ENCODE data around the gene LAMA2. TPM values are rescaled to one million over a fixed set of nuclear protein-coding genes. Genes with fewer than 3 reads are reported as not detected.

Gene LAMA2
- total and polyA plus RNA-seq, 2 experiments from 2014 or later = 13.4 to 78.1 TPM

DNA sequence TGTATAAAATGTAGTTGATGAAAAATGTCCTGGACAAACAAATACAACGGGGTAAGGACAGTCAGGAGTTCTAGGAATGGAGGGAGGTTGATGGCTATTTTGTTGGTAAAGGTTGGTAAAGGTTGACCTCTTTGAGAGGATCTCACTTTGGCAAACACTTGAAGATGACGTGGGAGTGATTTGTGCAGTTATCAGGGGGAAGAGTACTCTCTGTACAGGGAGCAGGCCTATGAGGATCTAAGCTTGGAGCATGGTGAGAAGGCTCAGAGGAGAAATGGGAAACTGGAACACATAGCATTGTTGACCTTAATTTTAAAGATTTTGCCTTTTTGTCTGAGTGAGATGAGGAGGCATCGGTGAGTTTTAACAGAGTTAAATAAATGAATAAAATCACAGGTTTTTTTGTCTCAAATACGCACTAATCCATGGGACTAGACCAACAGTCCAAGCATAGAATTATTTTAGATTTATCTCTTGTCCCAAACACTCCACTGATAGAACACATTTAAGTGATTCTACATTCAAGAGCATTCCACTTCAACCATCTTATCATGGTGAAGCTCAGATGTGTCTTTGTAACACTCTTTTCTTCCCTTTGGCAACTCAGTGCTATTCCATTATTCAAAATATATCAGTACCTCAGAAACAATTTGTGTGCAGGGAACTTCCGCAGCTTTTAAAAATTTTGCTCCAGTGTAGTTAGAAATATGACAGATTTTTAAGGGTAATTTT lies 5.7 kb downstream of the LAMA2 start:
- Histone ChIP-seq H3K27me3 (no peaks in the 10 kb centered on the region), H3K4me3 (no peak overlapping the region), H3K36me3 (no peaks in the 10 kb centered on the region), H3K27ac (peak overlapping the region; percentile 80), H3K9me3 (ENCODE audit: low read depth) (no peaks in the 10 kb centered on the region), H3K4me1 (ENCODE audit: low read depth) (peaks cover 68% of the 10 kb centered on the region)
- TF ChIP-seq, protein P1, sequence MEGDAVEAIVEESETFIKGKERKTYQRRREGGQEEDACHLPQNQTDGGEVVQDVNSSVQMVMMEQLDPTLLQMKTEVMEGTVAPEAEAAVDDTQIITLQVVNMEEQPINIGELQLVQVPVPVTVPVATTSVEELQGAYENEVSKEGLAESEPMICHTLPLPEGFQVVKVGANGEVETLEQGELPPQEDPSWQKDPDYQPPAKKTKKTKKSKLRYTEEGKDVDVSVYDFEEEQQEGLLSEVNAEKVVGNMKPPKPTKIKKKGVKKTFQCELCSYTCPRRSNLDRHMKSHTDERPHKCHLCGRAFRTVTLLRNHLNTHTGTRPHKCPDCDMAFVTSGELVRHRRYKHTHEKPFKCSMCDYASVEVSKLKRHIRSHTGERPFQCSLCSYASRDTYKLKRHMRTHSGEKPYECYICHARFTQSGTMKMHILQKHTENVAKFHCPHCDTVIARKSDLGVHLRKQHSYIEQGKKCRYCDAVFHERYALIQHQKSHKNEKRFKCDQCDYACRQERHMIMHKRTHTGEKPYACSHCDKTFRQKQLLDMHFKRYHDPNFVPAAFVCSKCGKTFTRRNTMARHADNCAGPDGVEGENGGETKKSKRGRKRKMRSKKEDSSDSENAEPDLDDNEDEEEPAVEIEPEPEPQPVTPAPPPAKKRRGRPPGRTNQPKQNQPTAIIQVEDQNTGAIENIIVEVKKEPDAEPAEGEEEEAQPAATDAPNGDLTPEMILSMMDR (IDR thresholded peaks at IDR 0.05; ENCODE audit: low read depth, low read length) = no peak
- peak in 1 of 2 donors; percentile 28 for DNase-seq (ENCODE audit: low read depth in 1 of 2, low spot score in 1 of 2)

DNA sequence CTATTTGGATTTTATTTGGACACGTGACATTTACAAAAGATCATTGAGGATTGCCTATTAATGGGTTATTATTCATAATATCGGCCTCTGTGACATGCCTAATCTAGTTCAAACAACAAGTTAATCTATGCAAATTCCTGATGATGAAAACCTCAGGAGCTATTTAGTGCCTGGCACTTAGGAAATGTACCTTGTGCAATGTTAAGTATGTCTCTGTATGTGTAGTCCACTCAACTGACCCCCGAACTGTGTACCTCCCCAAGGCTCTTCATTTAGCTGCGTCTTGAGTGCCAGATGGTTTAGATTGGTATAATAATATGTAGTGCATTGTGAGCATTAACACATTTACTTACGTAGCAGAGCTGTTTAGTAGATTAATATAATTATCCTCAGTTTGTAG lies 6.9 kb downstream of the LAMA2 start:
- Histone ChIP-seq H3K27ac (peak overlapping the region; percentile 80), H3K27me3 (no peaks in the 10 kb centered on the region), H3K9me3 (ENCODE audit: low read depth) (no peaks in the 10 kb centered on the region), H3K36me3 (no peaks in the 10 kb centered on the region), H3K4me1 (ENCODE audit: low read depth) (peaks cover 67% of the 10 kb centered on the region), H3K4me3 (no peak overlapping the region)
- DNase-seq (ENCODE audit: low read depth in 1 of 2, low spot score in 1 of 2) = peak in 1 of 2 donors; percentile 69
- TF ChIP-seq, protein P1 (IDR thresholded peaks at IDR 0.05; ENCODE audit: low read depth, low read length) = no peak

DNA sequence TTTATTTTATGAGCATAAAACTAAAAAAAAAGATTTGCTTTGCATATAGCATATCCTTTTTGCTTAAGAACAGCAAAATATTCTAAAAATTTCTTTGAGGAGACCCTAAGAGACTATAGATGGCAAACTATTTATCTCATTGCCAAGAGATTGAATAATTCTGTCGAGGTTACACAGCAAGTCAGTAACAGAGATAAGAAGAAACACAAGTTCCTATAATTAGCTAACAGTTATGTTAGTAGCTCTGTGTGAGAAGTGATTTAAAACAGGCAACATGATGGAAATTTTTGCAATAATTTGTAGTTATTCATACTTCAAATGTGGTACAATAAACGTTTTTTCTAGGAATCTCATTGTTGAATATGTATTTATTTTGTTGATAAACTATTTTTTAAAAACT lies 9.1 kb downstream of the LAMA2 start:
- Histone ChIP-seq H3K4me1 (ENCODE audit: low read depth) (peaks cover 51% of the 10 kb centered on the region), H3K36me3 (no peaks in the 10 kb centered on the region), H3K9me3 (ENCODE audit: low read depth) (no peaks in the 10 kb centered on the region), H3K27me3 (no peaks in the 10 kb centered on the region), H3K27ac (peak overlapping the region; percentile 78), H3K4me3 (peak overlapping the region; percentile 0)
- peak in 1 of 2 donors; percentile 24 for DNase-seq (ENCODE audit: low read depth in 1 of 2, low spot score in 1 of 2)
- TF ChIP-seq, protein P1 (IDR thresholded peaks at IDR 0.05; ENCODE audit: low read depth, low read length) = no peak

DNA sequence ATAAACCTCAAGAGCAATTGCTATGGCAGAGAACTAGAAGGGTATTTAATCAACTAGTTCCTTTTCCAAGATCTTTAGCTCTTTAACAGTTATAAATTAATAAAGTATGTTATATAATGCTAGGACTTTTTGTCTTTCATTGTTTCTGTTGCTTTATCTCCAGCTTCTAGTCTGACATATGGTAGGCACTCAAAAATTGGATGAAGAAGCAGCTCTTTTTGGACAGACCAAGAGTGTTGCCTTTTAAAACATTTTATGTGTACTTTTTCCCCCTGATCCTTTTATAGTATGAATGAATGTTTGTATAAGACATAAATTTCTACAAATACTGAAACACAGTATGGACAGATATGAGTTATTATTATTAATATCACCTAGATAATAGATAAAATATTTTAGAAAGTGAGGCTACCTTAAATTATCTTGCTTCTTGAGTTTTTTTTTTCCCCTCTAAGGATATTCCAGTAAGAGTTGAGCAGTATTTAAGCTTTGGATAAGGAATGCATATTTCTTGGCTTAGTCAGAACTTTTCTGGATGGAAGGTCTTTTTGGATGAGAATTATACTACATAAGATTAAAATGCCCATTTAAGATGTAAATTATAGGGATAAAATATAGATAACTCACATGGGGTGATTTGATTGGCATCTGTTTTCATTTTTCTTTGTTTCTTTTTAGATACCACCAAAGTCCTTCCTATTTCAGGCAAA lies 16.6 kb downstream of the LAMA2 start:
- H3K27me3 ChIP-seq = no peaks in the 10 kb centered on the region
- H3K36me3 ChIP-seq = no peaks in the 10 kb centered on the region
- H3K4me3 ChIP-seq = no peak overlapping the region
- H3K4me1 ChIP-seq (ENCODE audit: low read depth) = peaks cover 11% of the 10 kb centered on the region
- H3K9me3 ChIP-seq (ENCODE audit: low read depth) = no peaks in the 10 kb centered on the region
- H3K27ac ChIP-seq = peak overlapping the region; percentile 23
- DNase-seq (ENCODE audit: low read depth in 1 of 2, low spot score in 1 of 2) = peak in 1 of 2 donors; percentile 63
- TF ChIP-seq, protein P1 (IDR thresholded peaks at IDR 0.05; ENCODE audit: low read depth, low read length) = no peak

DNA sequence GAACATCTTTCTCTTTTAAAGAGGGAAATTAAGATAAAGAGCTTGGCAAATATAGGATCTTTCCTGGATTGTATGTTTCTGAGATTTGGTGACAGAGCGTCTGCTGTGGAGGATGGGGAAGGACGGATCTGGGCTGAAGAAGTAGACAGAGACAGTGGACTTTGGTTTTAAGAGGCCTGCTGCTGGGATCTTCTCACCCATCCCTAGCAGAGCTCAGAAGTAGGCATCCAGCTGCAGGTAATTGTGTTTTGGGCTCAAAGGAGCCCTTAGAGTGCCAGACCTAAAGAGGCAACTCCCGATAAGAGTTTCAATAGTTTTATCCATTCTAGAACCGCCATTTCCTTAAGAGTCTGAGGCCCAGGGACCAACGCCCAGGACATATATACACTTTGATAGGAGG lies 20.8 kb downstream of the LAMA2 start:
- TF ChIP-seq, protein P1 (IDR thresholded peaks at IDR 0.05; ENCODE audit: low read depth, low read length) = no peak
- no peak for DNase-seq (ENCODE audit: low read depth in 1 of 2, low spot score in 1 of 2)
- H3K9me3 ChIP-seq (ENCODE audit: low read depth) = no peaks in the 10 kb centered on the region
- H3K4me1 ChIP-seq (ENCODE audit: low read depth) = peaks cover 7% of the 10 kb centered on the region
- H3K27me3 ChIP-seq = no peaks in the 10 kb centered on the region
- H3K27ac ChIP-seq = no peak overlapping the region
- H3K36me3 ChIP-seq = no peaks in the 10 kb centered on the region
- H3K4me3 ChIP-seq = no peak overlapping the region

Data from cardiac muscle cell (in vitro differentiated cells and primary cell).